ENCODE measurements around the gene NHLH2.

Gene NHLH2

DNA sequence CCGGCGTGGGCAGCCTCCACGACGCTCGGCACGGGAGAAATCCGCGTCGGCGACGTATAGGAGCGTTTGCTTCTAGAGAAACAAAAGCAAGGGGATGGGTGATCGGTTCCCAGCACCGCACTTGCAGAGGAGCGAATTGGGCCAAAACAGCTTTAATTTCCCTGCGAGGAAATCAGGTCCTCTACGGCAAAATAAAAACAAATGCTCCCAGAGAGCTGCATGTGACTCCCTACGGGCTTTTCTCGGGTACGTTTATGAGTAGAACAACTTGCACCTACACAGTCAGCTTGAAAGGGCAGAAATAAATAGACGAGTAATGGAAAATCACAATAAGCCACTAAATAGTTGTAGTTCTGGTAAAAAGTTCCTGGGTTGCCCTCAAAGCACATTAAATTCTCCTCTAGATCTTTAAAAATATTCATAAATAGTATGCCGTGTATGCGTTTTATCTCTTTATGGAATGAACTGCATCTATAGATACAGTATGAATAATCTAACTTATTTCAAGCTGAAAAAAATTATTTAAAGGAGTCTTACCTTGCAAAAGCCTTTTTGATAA, 1.2 kb downstream of the NHLH2 start:
- DNase-seq (ENCODE audit: low spot score): no peak
- no peak for TF ChIP-seq CTCF (IDR thresholded peaks at IDR 0.05; ENCODE audit: borderline replicate concordance, control extremely low read depth, extremely low read depth, insufficient read depth, missing control alignments)
- in situ Hi-C loops (cut with MboI; ENCODE audit: low sequenced_read_pairs, unreplicated experiment): no loop called here

DNA sequence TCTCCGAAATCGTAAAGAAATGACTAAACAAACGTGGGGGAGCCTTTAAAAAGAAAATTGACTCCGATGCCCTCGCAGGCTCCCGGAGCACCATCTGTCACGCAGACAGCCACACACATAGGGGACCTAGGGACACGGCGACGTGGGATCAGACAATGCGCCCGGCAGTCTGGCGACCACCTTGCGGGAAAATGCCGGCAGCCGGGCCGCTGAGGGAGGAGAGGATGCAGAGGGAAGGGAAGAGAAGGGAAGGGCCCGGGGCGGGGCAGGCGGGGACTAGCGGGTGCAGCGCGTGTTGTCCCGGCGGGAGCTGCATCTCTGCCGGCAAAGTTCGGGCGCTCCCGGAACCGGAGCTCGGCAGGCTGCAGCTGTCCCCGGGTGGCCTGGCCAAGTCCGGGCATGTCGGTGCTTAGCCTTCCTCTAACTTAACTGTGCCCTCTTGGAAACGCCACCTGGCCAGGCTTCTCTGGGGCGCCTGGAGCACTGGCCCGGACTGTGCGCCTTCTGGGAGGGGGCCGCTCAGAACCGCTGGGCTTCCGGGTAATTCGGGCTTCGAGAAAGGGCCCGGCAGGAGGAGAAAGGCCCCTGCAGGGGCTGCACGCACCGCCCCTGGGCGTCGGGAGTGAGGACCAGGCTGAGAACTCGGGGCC, 1.8 kb downstream of the NHLH2 start:
- DNase-seq (ENCODE audit: low spot score): peak; percentile 51
- in situ Hi-C loops (cut with MboI; ENCODE audit: low sequenced_read_pairs, unreplicated experiment): no loop called here
- no peak for TF ChIP-seq CTCF (IDR thresholded peaks at IDR 0.05; ENCODE audit: borderline replicate concordance, control extremely low read depth, extremely low read depth, insufficient read depth, missing control alignments)

- DNase-seq (ENCODE audit: low spot score): peak; percentile 38
- in situ Hi-C loops (cut with MboI; ENCODE audit: low sequenced_read_pairs, unreplicated experiment): no loop called here
- TF ChIP-seq CTCF (IDR thresholded peaks at IDR 0.05; ENCODE audit: borderline replicate concordance, control extremely low read depth, extremely low read depth, insufficient read depth, missing control alignments): no peak
Measured at GRCh38 chr1:115838431-115839028, 2.4 kb downstream of the NHLH2 start.

- DNase-seq (ENCODE audit: low spot score): no peak
- no peak for TF ChIP-seq CTCF (IDR thresholded peaks at IDR 0.05; ENCODE audit: borderline replicate concordance, control extremely low read depth, extremely low read depth, insufficient read depth, missing control alignments)
- in situ Hi-C loops (cut with MboI; ENCODE audit: low sequenced_read_pairs, unreplicated experiment): no loop called here
Measured at GRCh38 chr1:115837740-115838421, 3.0 kb downstream of the NHLH2 start.

- no peak for TF ChIP-seq CTCF (IDR thresholded peaks at IDR 0.05; ENCODE audit: borderline replicate concordance, control extremely low read depth, extremely low read depth, insufficient read depth, missing control alignments)
- in situ Hi-C loops (cut with MboI; ENCODE audit: low sequenced_read_pairs, unreplicated experiment): no loop called here
- DNase-seq (ENCODE audit: low spot score): no peak
Measured at GRCh38 chr1:115837341-115837739, 3.6 kb downstream of the NHLH2 start.

- in situ Hi-C loops (cut with MboI; ENCODE audit: low sequenced_read_pairs, unreplicated experiment): no loop called here
- no peak for TF ChIP-seq CTCF (IDR thresholded peaks at IDR 0.05; ENCODE audit: borderline replicate concordance, control extremely low read depth, extremely low read depth, insufficient read depth, missing control alignments)
- DNase-seq (ENCODE audit: low spot score): no peak
Measured at GRCh38 chr1:115833856-115834255, 7.1 kb downstream of the NHLH2 start.

All from GM13976 (cell line).